BJ (cell line): ENCODE measurements around the gene PSMB7. TPM values are rescaled to one million over a fixed set of nuclear protein-coding genes. Genes with fewer than 3 reads are reported as not detected.

Experiments used
- CTCF ChIA-PET: fragments of 350-600 bp; formaldehyde crosslinking; extraction: SDS; loops from one replicate; lab custom pipeline; 2021; ENCODE audit warnings: antibody characterized with exemption, inconsistent platforms; lab: Yijun Ruan, JAX
- POLR2A ChIA-PET: fragments of 300-600 bp; sonication (Branson Sonifier 250); formaldehyde crosslinking; extraction: SDS; loops from one replicate; lab custom pipeline; 2021; ENCODE audit warnings: antibody characterized with exemption; lab: Charles Lee
- DNase-seq: peaks from one replicate; pipeline ENCODE4 v3.0.0-alpha.2; 2011; ENCODE audit warnings: low read depth
- H3K27me3 ChIP-seq: 2 replicates; pipeline ENCODE4 v1.6.0; 2011; ENCODE audit warnings: low read length; ENCODE audit not compliant: control insufficient read depth, insufficient read depth
- H3K36me3 ChIP-seq: 2 replicates; pipeline ENCODE4 v1.5.1; 2011; ENCODE audit warnings: low read length; ENCODE audit not compliant: control insufficient read depth, insufficient read depth
- H3K4me3 ChIP-seq: 2 replicates; pipeline ENCODE4 v1.5.1; 2011; ENCODE audit warnings: low read depth, mild to moderate bottlenecking, control low read depth, low read length
- polyA plus RNA-seq: library from polyadenylated mRNA; depleted of rRNA; stranded (reverse); fragments of >200 nt; gene quantifications from 2 replicates; pipeline ENCODE4 v1.2.3, GENCODE V29; 2011
- TF ChIP-seq, protein P1 (sequence below): IDR thresholded peaks from 2 replicates; pipeline ENCODE4 v1.5.1; 2011; ENCODE audit warnings: low read depth, mild to moderate bottlenecking, control low read depth, inconsistent platforms, low read length, moderate library complexity; ENCODE audit not compliant: insufficient read depth

Gene PSMB7
- polyA plus RNA-seq, 1 experiment = 325 TPM

DNA sequence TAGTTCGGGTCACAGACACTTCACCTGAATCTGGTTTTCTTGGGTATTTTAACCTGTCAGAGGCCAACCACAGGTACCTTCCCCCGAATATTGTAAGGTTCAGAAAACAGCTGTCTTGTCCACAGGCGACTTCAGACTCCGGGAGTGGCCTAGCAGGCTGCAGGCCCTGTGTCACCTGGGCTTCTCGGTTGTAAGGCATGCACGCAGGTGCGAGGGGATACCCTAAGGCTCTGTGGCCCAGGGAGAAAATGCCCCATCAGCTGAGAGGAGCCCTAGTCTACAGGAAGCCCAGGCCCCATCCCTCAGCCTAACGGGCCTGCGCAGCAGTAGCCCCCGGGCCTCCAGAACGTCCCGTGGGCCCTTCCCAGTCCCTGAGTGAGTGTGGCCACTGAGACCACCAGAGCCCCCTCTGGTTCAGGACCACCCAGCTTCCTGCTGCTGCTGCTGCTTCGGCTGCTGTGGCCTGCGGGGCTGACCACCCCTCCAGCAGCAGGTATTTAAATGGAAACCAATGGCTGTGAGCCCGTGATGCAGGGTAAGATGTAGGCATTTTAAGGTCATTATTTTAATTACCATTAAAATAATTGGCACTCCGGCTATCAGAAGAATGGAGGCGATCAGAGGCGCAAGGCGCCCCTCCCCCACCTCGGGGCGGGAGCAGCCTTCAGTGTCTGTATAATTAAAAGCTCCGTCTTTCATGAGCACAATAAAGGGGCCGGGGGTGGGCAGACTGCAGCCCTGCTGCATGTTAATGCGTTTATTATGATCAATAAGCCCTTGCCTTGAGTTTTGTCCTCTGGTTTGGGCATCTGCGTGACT lies 65.4 kb downstream of the PSMB7 start:
- ChIA-PET CTCF (interaction anchor here (0.5 to 1.6 kb wide), 4 partner anchors 12 to 223 kb away, joined by 3 to 5 read pairs (median 4); no protein-coding TSS in a partner anchor), POLR2A (no interaction called here)
- DNase-seq = no peak
- TF ChIP-seq, protein P1, sequence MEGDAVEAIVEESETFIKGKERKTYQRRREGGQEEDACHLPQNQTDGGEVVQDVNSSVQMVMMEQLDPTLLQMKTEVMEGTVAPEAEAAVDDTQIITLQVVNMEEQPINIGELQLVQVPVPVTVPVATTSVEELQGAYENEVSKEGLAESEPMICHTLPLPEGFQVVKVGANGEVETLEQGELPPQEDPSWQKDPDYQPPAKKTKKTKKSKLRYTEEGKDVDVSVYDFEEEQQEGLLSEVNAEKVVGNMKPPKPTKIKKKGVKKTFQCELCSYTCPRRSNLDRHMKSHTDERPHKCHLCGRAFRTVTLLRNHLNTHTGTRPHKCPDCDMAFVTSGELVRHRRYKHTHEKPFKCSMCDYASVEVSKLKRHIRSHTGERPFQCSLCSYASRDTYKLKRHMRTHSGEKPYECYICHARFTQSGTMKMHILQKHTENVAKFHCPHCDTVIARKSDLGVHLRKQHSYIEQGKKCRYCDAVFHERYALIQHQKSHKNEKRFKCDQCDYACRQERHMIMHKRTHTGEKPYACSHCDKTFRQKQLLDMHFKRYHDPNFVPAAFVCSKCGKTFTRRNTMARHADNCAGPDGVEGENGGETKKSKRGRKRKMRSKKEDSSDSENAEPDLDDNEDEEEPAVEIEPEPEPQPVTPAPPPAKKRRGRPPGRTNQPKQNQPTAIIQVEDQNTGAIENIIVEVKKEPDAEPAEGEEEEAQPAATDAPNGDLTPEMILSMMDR = no peak
- Histone ChIP-seq H3K4me3 (no peak overlapping the region), H3K36me3 (peaks cover 52% of the 10 kb centered on the region), H3K27me3 (no peaks in the 10 kb centered on the region)

DNA sequence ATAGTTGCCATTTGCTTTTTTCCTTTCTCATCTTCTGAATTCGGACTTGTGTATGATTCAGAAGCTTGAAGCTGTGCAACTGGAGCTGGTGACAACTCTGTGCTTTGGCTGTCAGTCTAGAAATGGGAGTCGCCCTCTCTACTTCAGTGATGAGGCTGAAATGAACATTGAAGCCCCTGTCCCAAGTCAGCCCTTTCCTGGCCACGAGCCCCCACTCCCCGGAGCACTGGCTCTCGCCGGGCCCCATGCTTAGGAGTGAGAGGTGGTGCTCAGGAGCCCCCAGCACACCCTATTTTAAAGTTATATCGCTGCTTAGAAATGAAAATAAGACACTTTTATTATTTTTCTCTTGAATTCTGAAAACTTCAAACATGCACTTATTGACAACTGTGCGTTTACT lies 66.0 kb downstream of the PSMB7 start:
- TF ChIP-seq, protein P1 = no peak
- ChIA-PET POLR2A (no interaction called here), CTCF (interaction anchor here (0.8 kb wide), 1 partner anchor 12 kb away, joined by 3 read pairs; no protein-coding TSS in a partner anchor)
- H3K4me3 ChIP-seq = no peak overlapping the region
- peaks cover 53% of the 10 kb centered on the region for H3K36me3 ChIP-seq
- no peak for DNase-seq
- no peaks in the 10 kb centered on the region for H3K27me3 ChIP-seq

DNA sequence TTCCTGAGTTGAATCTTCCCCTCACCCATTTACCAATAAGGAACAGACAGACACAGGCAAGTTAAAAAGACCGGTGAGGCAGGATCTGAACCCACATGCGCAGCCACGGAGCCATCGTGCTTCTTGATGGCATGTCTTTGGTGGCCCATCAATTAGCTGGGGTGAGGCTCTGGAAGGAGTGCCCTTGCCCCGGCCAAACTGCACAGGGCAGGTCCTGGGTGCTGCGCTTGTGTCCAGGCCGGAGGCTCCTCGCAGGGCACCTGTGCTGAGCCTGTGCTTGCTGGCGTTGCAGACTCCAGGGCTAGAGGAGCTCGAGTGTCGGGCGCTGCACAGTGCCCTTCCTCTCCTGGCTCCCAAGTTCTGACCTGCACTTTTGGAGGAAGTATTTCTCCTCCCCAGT lies 66.4 kb downstream of the PSMB7 start:
- Histone ChIP-seq H3K36me3 (peaks cover 57% of the 10 kb centered on the region), H3K27me3 (no peaks in the 10 kb centered on the region), H3K4me3 (no peak overlapping the region)
- ChIA-PET CTCF (interaction anchor here (0.5 kb wide), 1 partner anchor 46 kb away, joined by 3 read pairs; no protein-coding TSS in a partner anchor), POLR2A (no interaction called here)
- TF ChIP-seq, protein P1 = no peak
- no peak for DNase-seq

- DNase-seq = no peak
- no peaks in the 10 kb centered on the region for H3K27me3 ChIP-seq
- POLR2A ChIA-PET = no interaction called here
- H3K4me3 ChIP-seq = no peak overlapping the region
- peaks cover 55% of the 10 kb centered on the region for H3K36me3 ChIP-seq
- CTCF ChIA-PET = interaction anchor here (0.5 kb wide), 1 partner anchor 47 kb away, joined by 3 read pairs; no protein-coding TSS in a partner anchor
- TF ChIP-seq, protein P1 = no peak
Measured at GRCh38 chr9:124348363-124348762, 66.9 kb downstream of the PSMB7 start.

DNA sequence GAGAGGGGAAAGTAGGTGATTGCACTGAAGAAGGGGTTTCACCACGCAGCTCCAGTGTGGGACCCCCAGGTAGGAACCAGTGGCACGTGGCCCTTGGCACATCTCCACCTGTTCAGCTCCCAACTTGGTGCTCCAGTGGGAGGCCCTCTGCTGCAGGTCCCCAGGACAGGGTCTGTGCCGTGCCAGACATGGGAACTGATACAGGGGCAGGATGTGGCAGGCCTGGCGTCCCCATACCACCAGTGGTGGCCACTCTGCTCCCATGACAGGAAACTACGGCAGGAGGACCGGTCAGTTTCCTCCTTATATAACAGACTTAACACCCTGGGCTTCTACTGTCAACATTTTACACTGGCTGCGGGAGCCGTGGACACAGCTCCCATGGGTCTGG lies 67.3 kb downstream of the PSMB7 start:
- Histone ChIP-seq H3K27me3 (no peaks in the 10 kb centered on the region), H3K4me3 (no peak overlapping the region), H3K36me3 (peaks cover 51% of the 10 kb centered on the region)
- CTCF ChIA-PET = no interaction called here
- POLR2A ChIA-PET = no interaction called here
- no peak for DNase-seq
- TF ChIP-seq, protein P1 = no peak
